ENCODE results near the gene PDGFRA.
"Not testable (repeated sequence)": the region's sequence is repeated elsewhere in the genome, so short reads cannot be mapped to it uniquely, and the experiment has no call there.

Gene PDGFRA

DNA sequence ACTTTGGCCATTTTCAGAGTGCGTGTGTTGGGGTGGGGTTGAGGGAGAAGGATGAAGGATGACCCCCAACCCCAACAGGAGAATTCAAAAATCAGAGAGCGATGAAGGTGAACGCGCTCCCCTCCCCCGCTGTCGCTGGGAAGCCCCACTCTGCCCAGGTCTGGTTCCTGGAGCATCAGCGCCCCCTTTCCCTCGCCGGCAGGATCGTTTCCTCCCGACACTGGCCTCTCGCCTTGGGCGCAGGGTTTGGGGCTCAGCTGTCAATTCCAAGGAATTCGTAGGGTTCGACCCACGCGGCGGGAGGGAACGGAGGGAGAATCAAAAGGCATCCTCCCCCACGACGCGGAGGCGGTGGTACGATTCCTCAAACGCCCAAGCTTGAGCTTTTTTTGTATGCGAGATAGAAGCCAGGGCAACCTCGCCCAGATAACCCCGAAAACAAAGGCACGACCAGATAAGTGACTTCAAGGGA, 1.0 kb upstream of the PDGFRA start:
- peak; percentile 92 for DNase-seq

DNA sequence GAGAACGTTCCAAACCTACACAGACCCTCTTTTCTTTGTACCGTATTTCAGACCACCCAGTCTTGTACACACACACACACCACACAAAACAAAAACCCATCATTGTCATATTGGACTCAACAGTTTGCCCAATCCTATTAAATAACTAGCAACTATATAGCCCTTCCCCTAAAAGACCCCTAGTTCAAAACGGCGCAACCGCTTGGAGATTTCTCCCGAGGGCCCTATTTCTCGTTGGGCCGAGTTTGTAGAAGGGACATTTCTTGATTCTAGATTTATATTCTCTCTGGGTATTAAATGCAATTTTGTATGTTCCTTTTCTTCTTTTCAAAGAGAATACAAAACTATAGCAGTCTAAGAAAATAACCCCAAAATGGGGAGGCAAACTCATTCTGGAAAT, 547 bp upstream of the PDGFRA start:
- DNase-seq: no peak

DNA sequence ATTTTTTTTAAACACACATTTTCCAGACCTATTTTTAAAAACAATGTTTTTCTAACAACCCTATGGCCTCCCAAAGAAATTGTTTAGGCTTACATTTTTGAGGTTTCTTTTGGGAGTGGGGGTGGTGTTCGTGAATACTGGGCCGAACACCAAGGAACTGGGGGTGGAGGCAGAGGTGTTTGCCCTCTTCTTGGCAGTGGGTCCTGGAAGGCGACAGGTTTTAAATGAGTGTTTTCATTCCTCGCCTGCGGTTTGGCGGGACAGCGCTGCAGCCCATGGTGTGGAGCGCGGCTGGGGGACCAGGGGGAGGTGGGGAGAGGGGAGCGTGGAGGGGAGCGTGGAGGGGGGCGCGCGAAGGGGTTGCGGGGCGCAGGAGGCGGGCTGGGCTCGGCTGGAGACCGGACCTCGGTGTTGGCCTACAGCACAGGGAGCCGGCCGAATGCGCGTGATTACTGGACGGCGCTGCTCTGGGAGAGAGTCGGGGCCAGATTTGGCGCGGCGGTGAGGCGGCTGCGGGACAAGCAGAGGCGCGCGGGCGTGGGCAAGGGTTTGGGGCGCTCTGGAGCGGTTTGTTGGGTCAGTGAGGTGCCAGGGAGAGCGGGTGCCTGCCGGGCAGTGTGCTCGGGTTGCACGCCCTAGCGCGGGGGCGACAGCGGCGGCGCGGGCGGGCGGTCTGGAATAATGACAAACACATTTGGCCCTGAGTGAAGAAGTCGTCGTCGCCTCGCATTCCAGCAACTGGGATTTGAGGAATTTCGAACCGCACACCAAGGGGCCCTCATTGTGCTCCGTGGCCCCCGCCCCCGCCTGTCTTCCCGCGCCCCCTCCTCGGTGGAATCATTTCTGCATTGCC, 764 bp downstream of the PDGFRA start:
- peak; percentile 64 for DNase-seq

DNA sequence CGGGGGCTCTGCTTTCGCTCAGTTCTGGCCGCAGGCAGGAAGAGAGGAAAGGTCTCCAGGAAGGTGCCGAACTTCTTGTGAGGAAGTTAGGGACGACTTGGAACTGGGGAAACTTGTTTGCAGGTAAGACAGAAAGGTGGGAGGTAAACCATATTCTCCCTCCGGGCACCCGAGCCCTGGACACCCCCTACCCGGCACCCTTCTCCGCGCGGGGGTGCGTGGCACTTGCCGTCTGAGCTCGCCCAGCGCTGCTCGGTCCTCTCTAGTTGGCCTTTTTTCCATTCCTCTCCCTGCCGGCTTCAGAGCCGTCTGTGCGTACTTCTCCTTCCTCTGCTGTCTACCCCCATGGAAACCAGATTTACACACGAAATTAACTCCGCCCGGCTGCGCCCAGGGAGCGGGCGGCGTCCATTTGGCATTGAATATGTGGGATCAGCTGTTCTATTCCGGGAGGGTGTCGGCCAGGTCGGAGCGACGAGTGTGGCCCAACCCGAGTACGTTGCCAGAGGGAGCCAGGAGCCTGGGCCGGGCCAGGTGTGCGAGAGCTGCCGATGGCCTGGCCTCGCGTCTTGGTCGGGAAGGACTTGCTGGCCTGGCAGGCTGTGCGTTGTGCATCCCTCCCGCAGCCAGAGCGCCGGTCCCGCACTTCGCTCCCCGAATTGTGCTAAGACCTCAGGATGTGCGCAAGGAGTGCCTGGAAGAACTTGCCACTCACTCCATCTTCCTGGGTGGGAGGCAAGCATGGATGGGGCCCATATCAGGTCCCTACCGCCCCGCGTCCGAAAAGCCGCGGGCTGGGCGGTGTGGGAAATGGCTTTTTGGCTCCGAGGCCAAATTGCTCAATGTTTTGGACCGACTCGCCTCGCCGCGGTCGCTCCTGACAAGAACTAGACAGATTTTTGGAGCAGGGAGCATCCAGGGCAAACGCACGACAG, 1.7 kb downstream of the PDGFRA start:
- peak; percentile 75 for DNase-seq

DNA sequence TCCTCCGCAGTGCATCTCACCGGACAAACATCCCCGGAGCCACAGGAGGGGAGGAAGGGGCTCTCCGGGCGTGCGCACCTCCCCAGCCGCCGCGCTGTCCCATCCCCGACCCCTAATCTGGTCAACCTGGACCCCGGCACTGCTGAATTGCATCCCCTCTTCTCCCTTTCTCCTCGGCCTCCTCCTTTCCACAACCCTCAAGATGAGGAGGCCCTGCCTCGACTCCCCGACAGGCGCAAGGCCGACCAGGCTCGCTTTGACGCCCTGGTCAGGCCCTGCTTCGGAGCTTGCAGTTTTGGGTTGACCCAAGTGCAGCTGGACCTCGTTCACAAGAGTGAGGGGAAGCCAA, 2.3 kb downstream of the PDGFRA start:
- DNase-seq: no peak

DNA sequence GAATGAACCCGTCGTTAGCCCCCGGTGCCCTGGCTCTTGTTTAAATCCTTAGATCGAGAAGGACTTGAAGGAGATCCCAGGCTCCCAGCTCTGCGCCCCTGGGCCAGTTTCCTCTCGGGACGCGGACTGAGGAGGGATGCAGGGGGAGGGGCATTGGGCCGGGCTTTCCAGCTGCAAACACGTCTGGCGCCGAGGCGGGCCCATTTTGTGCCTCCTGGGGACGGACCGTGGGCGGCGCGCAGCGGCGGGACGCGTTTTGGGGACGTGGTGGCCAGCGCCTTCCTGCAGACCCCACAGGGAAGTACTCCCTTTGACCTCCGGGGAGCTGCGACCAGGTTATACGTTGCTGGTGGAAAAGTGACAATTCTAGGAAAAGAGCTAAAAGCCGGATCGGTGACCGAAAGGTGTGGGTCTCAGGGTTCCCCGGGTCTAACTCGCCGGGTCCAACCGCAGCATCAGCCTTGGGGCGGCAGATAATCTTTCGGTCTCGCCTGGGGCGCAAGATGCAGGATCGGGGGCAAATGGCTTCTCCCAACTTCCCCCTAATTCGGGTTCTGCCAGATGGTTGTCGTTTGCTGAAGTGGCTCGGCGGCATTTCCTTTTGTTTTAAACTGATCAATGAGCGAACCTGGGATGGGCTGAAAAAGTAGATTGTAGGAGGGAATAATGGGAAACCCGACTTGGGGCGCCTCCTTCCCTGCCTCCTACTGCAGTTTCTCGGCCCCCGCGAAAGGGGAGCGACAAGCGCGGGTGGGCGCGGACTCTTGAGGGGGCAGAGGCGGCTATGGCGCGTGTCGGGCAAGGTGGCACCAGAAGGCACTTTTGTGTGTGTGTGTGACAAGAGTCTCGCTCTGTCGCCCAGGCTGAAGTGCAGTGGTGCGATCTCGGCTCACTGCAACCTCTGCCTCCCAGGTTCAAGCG, 2.9 kb downstream of the PDGFRA start:
- DNase-seq: peak; percentile 81

DNA sequence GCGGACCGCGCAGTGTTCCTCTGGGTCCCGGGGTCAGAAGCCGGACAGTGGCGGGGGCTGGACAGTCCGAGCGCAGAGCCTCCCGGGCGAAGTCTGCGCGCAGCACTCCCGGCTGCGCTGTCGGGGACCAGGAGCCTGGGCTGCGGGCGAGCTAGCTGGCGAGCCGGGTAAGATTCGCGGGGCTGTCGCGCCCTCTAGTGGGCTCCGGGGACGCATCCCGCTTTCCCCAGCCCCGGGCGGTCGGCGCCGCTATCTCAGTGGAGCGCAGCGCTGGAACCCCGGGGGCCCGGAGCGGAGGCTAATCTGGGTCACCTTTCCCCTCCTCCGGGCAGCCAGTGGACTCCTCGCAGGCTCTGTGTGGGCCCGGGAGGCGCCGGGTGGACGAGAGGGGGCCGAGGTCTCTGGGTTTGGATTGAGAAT, 4.2 kb downstream of the PDGFRA start:
- peak; percentile 89 for DNase-seq

DNA sequence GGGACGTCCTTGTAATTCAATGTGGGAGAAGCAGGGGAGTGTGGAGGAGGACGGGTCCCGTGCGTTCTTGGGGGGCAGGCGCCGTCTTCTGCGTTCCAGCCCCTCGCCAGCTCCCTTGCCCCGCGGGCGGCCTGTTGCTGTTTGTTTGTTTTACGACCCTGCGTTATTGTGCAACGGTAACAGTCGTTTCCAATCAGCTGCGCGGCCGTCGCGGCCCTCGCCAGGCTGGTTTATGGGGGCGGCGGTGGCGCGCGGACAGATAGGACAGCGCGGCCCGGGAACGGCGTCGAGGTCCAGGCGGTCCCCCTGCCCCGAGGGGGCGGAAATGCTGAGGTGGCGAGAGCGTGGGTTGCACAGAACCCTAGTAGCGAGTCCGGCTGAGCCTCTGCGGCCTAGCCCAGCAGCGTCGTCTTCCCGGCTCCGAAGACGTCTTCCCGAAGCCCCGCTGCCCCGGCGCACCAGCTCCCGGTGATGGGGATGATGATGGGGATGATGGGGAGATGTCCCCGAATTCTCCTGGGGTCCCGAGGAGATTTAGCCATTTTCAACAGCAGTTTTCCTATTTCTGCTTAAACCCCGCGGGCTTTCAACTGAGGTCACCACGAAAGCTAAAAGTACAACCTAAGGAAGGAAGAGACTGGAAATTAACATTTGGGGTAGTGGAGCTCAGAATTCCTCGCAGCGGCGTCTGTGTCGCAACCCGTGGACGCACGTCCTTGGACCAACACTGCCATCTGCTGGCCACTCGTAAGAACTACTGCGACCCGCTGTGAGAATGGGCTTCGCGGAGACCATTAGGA, 4.8 kb downstream of the PDGFRA start:
- peak; percentile 84 for DNase-seq

DNA sequence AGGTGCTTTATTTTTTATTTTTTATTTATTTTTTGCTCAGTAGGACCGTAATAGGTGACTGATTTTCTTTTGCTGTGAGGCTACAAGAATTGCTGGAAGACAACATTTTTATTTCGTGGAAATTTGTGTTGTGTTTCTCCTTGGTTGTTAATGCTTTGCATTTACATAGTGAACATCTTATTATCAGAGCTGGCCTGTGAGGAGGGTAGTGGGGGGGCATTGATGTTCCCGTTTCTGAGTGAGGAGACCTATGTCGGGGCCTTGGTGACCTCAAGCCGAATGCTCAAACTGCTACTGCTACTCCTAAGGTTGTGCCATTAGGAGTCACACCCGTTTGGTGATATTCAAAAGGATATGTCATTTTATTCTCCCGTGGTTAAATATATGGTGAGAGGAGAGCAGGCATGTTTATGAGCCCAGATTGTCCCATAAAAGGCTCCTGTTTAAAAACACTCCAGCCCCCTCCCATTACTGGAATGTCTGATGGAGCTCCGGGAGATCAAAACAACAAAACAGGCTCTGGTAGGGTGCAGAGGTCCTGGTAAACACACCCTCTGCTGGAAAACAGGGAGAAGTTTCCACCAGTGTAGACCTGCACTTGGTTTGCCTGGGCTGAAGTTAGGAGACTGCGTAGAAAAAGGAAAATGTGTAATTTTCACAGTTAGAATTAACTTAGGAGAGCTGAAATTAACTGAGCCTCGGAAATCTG, 5.6 kb downstream of the PDGFRA start:
- DNase-seq: no peak

DNA sequence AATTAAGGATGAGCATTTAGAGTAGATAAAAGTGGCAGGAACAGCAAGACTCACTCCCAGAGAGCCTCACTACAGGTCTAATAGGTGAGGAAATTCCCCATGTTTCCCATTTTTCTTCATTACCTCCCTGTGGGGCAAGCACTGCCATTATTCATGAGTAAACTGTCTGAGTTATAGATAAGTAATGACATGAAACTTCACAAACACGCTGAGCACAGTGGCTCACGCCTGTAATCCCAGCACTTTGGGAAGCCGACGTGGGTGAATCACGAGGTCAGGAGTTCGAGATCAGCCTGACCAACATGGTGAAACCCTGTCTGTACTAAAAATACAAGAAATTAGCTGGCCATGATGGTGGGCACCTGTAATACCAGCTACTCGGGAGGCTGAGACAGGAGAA, 7.2 kb downstream of the PDGFRA start:
- not testable (repeated sequence) for DNase-seq

DNA sequence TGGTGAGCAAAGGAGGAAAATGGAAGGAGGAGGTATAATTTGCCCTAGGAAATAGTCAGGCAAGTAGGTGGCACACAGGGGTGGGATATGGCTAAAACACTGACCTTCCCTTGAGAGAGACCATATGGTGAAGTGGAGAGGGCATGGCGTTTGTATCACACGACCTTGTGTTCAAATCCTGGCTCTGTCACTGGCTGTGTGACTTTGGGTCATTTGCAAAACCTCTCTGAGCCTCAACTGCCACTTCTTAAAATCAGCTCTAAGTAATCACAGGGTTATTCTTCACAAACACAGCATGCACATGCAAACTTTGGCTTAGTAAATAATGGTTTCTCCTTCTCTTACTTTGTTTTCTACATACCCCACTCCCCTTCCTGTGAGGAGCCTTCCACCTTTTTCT, 8.7 kb downstream of the PDGFRA start:
- no peak for DNase-seq

DNA sequence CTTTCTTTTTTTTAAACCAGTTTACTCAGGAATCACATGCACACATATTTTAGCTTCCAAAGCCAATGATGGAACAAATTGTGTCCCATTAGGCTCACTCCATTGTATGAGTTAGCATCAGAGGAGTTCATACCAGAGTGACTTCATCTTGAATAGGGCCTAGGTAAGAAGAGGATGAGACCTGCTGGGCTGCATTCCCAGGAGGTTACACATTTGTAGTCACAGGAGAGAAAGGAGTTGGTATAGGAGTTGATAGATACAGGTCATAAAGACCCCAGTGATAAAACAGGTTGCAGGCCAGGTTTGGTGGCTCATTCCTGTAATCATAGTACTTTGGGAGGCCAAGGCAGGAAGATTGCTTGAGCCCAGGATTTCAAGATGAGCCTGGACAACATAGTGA, 9.3 kb downstream of the PDGFRA start:
- DNase-seq: no peak

DNA sequence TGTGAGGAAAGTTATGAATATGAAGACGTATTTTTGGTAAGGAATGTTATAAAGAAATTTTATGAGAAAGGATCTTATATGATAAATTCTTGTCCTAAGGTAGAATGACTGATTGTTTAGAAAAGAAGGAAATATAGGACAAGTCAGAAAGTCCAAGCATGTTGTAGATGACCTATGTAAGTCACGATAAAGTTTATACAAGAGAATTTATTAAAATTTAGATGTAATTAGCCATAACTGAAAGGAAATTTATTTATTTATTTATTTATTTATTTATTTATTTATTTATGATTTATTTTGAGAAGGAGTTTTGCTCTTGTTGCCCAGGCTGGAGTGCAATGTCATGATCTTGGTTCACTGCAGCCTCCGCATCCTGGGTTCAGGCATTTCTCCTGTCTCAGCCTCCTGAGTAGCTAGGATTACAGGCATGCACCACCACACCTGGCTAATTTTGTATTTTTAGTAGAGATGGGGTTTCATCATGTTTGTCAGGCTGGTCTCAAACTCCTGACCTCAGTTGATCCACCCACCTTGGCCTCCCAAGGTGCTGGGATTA, 12.3 kb downstream of the PDGFRA start:
- DNase-seq: not testable (repeated sequence)

DNA sequence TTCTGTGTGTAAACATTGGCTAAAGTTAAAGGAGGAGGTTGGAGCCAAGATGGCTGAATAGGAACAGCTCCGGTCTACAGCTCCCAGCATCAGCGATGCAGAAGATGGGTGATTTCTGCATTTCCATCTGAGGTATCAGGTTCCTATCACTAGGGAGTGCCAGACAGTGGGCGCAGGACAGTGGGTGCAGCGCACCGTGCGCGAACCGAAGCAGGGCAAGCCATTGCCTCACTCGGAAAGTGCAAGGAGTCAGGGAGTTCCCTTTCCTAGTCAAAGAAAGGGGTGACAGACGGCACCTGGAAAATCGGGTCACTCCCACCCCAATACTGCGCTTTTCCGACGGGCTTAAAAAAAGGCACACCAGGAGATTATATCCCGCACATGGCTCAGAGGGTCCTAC, 14.4 kb downstream of the PDGFRA start:
- not testable (repeated sequence) for DNase-seq

DNA sequence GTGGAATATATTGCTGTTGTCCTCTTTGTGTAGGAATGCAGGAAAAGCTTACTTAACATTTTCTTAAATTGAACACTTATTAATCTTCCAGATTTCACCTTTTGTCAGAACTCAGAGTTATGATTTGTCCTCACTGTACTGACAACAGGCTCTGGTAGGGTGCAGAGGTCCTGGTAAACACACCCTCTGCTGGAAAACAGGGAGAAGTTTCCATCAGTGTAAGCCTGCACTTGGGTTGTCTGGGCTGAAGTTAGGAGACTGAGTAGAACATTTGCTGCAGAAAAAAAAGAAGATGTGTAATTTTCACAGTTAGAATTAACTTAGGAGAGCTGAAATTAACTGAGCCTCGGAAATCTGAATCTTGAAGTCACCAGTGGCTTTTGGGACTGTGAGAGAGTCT, 23.2 kb downstream of the PDGFRA start:
- not testable (repeated sequence) for DNase-seq

DNA sequence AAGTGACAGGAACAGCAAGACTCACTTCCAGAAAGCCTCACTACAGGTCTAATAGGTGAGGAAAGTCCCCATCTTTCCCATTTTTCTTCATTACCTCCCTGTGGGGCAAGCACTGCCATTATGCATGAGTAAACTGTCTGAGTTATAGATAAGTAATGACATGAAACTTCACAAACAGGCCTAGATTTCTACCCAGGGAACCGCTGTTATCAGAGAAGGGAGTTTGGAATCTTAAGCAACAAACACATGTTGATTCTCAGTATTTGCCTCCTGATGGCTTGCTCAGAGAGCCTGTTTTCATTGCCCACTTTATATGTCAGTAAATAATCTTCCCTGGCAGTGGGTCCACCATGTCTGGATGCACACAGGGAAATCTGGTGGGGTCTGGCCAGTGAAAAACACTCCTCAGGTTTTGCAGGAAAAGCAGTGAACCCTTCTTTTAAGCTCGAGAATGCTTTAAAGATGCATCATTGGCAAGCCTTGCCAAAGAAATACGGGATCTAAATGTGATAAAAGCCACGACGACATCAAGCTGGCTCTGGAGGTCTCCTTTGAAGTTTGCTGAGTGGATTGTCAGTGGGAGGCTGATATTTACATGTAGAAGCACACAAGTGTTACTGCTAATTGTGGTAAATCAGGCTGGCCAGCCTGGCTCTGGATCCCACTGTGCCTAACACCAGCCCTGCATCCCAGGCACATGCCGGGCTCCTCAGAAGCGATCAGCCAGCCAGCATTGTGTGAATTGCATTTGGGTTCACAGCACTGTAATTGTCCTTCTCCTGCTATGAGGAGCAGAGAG, 25.2 kb downstream of the PDGFRA start:
- DNase-seq: no peak

DNA sequence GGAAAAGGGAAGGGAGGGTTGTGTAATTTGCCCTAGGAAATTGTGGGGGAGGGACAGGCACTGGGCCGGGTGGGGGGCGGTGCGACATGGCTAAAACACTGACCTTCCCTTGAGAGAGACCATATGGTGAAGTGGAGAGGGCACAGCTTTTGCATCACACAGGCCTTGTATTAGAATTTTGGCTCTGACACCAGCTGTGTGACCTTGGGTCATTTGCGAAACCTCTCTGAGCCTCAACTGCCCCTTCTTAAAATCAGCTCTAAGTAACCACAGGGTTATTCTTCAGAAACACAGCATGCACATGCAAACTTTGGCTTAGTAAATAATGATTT, 25.8 kb downstream of the PDGFRA start:
- DNase-seq: no peak

DNA sequence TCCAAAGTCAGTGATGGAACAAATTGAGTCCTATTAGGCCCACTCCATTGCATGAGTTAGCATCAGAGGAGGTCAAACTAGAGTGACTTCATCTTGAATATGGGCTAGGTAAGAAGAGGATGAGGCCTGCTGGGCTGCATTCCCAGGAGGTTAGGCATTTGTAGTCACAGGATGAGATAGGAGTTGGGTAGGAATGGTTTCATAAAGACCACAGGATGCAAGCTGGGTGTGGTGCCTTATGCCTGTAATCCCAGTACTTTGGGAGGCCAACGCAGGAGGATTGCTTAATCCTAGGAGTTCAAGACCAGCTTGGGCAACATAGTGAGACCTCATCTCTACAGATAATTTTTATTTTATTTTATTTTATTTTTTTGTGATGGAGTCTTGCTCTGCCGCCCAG, 26.8 kb downstream of the PDGFRA start:
- DNase-seq: no peak

DNA sequence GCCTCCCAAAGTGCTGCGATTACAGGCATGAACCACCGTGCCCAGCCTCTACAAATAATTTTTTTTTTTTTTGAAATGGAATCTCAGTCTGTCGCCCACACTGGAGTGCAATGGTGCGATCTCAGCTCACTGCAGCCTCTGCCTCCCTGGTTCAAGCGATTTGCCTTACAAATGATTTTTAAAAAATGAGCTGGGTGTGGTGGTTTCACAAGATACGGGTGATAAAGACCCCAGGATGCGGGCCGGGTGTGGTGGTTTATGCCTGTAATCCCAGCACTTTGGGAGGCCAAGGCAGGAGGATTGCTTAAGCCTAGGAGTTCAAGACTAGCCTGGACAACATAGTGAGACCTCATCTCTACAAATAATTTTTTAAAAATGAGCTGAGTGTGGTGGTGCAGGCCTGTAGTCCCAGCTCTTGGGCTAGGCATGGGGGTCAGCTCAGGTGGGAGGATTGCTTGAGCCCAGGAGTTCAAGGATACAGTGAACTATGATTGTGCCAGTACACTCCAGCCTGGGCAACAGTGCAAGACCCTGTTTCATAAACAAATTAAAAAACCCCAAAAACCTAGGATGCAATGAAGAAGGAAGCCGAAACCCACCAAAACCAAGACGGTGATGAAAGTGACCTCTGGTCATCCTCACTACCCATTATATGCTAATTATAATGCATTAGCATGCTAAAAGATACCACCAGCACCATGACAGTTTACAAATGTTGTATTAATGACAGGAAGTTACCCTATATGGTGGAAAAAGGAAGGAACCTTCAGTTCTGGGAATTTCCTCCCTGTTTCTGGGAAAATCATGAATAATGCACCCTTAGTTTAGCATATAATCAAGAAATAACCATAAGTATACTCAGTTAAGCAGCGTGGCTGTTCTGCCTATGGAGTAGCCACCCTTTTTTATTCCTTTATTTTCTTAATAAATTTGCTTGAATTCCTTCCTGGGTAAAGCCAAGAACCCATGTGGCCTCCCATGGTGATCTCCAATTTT, 27.7 kb downstream of the PDGFRA start:
- no peak for DNase-seq
